ENCODE results near the gene ZNF236.
"Not testable (repeated sequence)": the region's sequence is repeated elsewhere in the genome, so short reads cannot be mapped to it uniquely, and the experiment has no call there.

DNA sequence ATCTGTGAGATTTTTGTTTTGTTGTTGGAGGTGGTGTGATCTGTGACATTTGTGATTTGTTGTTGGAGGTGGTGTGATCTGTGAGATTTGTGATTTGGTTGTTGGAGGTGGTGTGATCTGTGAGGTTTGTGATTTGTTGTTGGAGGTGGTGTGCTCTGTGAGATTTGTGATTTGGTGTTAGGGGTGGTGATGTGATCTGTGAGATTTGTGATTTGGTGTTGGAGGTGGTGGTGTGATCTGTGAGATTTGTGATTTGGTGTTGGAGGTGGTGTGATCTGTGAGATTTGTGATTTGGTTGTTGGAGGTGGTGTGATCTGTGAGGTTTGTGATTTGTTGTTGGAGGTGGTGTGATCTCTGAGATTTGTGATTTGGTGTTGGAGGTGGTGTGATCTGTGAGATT lies 144.9 kb downstream of the ZNF236 start:
- TF ChIP-seq, protein P1, sequence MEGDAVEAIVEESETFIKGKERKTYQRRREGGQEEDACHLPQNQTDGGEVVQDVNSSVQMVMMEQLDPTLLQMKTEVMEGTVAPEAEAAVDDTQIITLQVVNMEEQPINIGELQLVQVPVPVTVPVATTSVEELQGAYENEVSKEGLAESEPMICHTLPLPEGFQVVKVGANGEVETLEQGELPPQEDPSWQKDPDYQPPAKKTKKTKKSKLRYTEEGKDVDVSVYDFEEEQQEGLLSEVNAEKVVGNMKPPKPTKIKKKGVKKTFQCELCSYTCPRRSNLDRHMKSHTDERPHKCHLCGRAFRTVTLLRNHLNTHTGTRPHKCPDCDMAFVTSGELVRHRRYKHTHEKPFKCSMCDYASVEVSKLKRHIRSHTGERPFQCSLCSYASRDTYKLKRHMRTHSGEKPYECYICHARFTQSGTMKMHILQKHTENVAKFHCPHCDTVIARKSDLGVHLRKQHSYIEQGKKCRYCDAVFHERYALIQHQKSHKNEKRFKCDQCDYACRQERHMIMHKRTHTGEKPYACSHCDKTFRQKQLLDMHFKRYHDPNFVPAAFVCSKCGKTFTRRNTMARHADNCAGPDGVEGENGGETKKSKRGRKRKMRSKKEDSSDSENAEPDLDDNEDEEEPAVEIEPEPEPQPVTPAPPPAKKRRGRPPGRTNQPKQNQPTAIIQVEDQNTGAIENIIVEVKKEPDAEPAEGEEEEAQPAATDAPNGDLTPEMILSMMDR (IDR thresholded peaks at IDR 0.05): not testable (repeated sequence)
- not testable (repeated sequence) for TF ChIP-seq EZH2 (IDR thresholded peaks at IDR 0.05; ENCODE audit: borderline replicate concordance, insufficient read depth, low read depth, low read length, poor library complexity, severe bottlenecking)
